K562 (cell line): ENCODE results near the gene FBLIM1.

ENCODE experiments used
- CTCF ChIP-seq, 3 experiments: IDR thresholded peaks in 2 of 3; conservative IDR thresholded peaks in 1 of 3; 2 replicates each; pipeline ENCODE4 v1.5.1; 2011 to 2012; ENCODE audit warnings: low read length in 3 of 3, mild to moderate bottlenecking in 3 of 3, control low read depth in 2 of 3, improper control_type of control experiment in 1 of 3, inconsistent platforms in 1 of 3, low read depth in 1 of 3, mixed read lengths in 1 of 3, moderate library complexity in 1 of 3; ENCODE audit not compliant: insufficient read depth in 2 of 3
- HDGF ChIP-seq: fragments of 450-650 bp; IDR thresholded peaks from 2 replicates; pipeline ENCODE4 v1.6.1; 2016
- MEF2D ChIP-seq: conservative IDR thresholded peaks from 2 replicates; pipeline ENCODE4 v1.6.1; 2016; ENCODE audit warnings: low read depth, missing genetic modification characterization, missing compliant biosample characterization
- NFE2L1 ChIP-seq: fragments of 450-650 bp; IDR thresholded peaks from 2 replicates; pipeline ENCODE4 v1.6.1; 2016; ENCODE audit warnings: missing genetic modification characterization, low read depth, mild to moderate bottlenecking, missing compliant biosample characterization, moderate library complexity, borderline replicate concordance
- SP1 ChIP-seq: sonication (generic); formaldehyde crosslinking; IDR thresholded peaks from 2 replicates; pipeline ENCODE4 v1.8.1; 2022; ENCODE audit warnings: mild to moderate bottlenecking, missing genetic modification reagents
- THAP7 ChIP-seq: fragments of 250-450 bp; sonication (Bioruptor Pico); IDR thresholded peaks from 2 replicates; pipeline ENCODE4 v1.5.0; 2021
- UBTF ChIP-seq, 2 experiments: IDR thresholded peaks; 2 replicates each; pipeline ENCODE4 v1.6.1; 2012; ENCODE audit warnings: improper control_type of control experiment in 2 of 2, low read depth in 2 of 2, low read length in 2 of 2, borderline replicate concordance in 1 of 2
- ZBTB43 ChIP-seq: sonication (generic); formaldehyde crosslinking; IDR thresholded peaks from 2 replicates; pipeline ENCODE4 v1.8.0; 2023; ENCODE audit warnings: mild to moderate bottlenecking, missing genetic modification reagents
- ZNF766 ChIP-seq: fragments of 200-800 bp; sonication (Bioruptor generic); conservative IDR thresholded peaks from 2 replicates; pipeline ENCODE4 v1.6.1; 2016; ENCODE audit warnings: missing genetic modification characterization, missing compliant biosample characterization

- TF ChIP-seq UBTF (IDR thresholded peaks at IDR 0.05; ENCODE audit: borderline replicate concordance in 1 of 2, low read depth in 2 of 2, low read length in 2 of 2) (no peak), SP1 (CRISPR knock-in tag) (no peak), NFE2L1 (tag) (no peak), ZNF766 (CRISPR knock-in tag) (no peak), MEF2D (tag) (no peak), THAP7 (CRISPR knock-in tag) (no peak), ZBTB43 (no peak), CTCF (IDR thresholded peaks at IDR 0.05 in 2 of 3, conservative IDR thresholded peaks at IDR 0.05 in 1 of 3; ENCODE audit: insufficient read depth in 2 of 3, low read depth in 1 of 3, low read length in 3 of 3) (no peak), HDGF (no peak)
These were observed 9.8 kb upstream of the FBLIM1 start for GRCh38 chr1:15748690-15749398.
